Cardiac septum (tissue), 1 donor: ENCODE data around the gene REC114. TPM values are rescaled to one million over a fixed set of nuclear protein-coding genes. Genes with fewer than 3 reads are reported as not detected.
"Not testable (repeated sequence)": the region's sequence is repeated elsewhere in the genome, so short reads cannot be mapped to it uniquely, and the experiment has no call there.

Experiments used
- DNase-seq: peaks from one replicate; pipeline ENCODE4 v3.0.0-alpha.2; 2020; ENCODE audit warnings: low spot score
- intact Hi-C: fragments of 100-400 bp; cut with DNase I; formaldehyde crosslinking; loops from one replicate; pipeline ENCODE4 v1.14.0; 2022
- total RNA-seq: library from RNA; stranded (reverse); fragmentation: NEBNext Ultra II Directional; extraction: Animal tissue kit (Norgen Biotek cat#: 25700); gene quantifications from one replicate; pipeline ENCODE4 v1.2.1, GENCODE V29; 2021
- donor health status: DM: no; HTN: no; CAD: no.

The REC114 gene
- total RNA-seq, 1 donor from 2014 or later, result not detected

- intact Hi-C loops, result no loop called here
- no peak for DNase-seq
Observed at GRCh38 chr15:73568564-73569280, 125.8 kb downstream of the REC114 start.

- intact Hi-C loops, result no loop called here
- no peak for DNase-seq
Observed at GRCh38 chr15:73569361-73569760, 126.4 kb downstream of the REC114 start.

- intact Hi-C loops, result no loop called here
- no peak for DNase-seq
Observed at GRCh38 chr15:73570355-73571032, 127.5 kb downstream of the REC114 start.

GRCh38 chr15:73571346-73571745 is 128.4 kb downstream of the REC114 start:
- no peak for DNase-seq
- intact Hi-C loops, result no loop called here

DNA sequence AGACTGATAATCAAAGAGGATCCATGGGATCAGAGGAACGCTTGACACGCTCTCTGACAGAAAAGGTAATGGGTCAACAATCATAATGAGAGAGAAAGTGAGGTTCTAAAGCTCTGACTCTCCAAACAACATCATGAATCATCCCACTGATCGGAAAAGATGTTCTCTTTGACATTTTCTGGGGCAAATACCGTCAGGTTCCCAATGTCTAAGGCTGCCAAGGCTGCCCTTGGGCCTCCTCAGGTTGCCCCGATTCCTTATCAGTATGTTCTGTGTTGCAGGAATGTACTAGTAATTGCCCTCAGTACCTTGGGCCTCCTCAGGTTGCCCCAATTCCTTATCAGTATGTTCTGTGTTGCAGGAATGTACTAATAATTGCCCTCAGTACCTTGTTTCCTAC is 129.3 kb downstream of the REC114 start:
- intact Hi-C loops, result no loop called here
- no peak for DNase-seq

- no peak for DNase-seq
- intact Hi-C loops, result no loop called here
Observed at GRCh38 chr15:73573037-73573436, 130.1 kb downstream of the REC114 start.

- no peak for DNase-seq
- intact Hi-C loops, result no loop called here
Observed at GRCh38 chr15:73573572-73573971, 130.6 kb downstream of the REC114 start.

DNA sequence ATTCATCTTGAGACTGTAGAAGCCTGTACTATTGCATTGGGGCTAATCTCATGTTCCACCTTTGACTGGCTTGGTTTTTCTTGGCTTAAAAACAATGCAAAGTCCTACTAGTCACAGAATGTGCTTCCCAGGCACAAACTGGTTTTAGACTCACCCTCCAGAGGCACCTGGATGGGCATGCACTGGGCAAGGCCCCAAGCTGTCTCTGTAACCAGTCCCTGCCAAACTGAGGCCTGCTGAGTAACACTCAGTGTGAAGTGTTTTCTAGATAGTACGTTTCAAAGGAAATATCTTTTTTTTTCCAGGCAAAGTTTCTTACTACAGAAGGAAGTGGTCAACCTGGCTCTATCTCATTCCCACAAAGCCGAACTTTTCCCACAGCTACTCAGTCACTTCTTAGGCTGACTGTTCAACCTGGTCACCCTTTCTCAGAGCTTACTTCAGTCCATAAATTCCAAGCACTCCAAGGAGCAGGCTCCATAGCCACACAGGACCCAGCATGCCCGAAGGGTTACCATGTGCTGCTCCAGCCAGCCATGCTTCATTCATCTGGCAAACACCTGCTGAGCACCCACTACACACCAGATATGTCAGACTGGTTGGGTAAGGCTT is 132.8 kb downstream of the REC114 start:
- intact Hi-C loops, result no loop called here
- DNase-seq, result peak; percentile 79

DNA sequence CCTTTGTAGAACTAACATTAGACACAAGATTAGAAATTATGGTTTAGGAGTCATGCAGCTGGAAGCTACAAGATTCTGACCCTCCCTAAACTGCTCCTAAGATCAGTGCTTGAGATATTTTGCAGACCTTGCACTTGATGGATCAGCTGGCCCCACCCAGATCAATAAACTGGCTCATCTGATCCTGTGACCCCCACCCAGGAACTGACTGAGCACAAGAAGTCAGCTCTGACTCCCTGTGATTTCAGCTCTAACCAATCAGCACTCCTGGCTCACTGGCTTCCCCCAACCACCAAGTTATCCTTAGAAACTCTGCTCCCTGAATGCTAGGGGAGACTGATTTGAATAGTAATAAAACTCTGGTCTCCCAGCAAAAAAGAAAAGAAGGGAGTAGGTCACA is 134.6 kb downstream of the REC114 start:
- intact Hi-C loops, DNase-seq: not testable (repeated sequence)

- intact Hi-C loops, result no loop called here
- no peak for DNase-seq
Observed at GRCh38 chr15:73578026-73578425, 135.1 kb downstream of the REC114 start.

DNA sequence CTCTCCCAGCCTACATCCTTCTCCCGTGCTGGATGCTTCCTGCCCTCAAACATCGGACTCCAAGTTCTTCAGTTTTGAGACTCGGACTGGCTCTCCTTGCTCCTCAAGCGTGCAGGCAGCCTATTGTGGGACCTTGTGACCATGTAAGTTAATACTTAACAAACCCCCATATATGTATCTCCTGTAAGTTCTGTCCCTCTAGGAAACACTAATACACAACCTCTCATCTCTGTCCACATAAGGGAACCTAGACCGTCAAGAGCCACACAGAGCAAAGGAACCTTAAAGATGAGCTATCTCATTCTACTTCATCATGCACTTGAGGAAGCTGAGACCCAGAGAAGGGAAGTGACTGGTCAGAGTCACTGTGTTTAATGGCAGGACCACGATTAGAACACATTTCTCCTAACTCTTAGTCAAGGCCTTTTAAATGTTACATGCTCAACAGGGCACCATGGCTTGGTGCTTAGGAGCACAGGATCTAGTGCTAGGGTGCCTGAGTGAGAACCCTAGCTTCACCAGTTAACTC is 140.0 kb downstream of the REC114 start:
- intact Hi-C loops, result no loop called here
- DNase-seq, result no peak

- intact Hi-C loops, result no loop called here
- no peak for DNase-seq
Observed at GRCh38 chr15:73583544-73583943, 140.6 kb downstream of the REC114 start.

- no peak for DNase-seq
- intact Hi-C loops, result no loop called here
Observed at GRCh38 chr15:73584699-73585420, 141.9 kb downstream of the REC114 start.

GRCh38 chr15:73585871-73586654 is 143.1 kb downstream of the REC114 start:
- no peak for DNase-seq
- intact Hi-C loops, result no loop called here

GRCh38 chr15:73589766-73590165 is 146.8 kb downstream of the REC114 start:
- DNase-seq, result no peak
- intact Hi-C loops, result no loop called here

- no peak for DNase-seq
- intact Hi-C loops, result no loop called here
Observed at GRCh38 chr15:73590263-73590662, 147.3 kb downstream of the REC114 start.

- no peak for DNase-seq
- intact Hi-C loops, result no loop called here
Observed at GRCh38 chr15:73593304-73594074, 150.5 kb downstream of the REC114 start.

DNA sequence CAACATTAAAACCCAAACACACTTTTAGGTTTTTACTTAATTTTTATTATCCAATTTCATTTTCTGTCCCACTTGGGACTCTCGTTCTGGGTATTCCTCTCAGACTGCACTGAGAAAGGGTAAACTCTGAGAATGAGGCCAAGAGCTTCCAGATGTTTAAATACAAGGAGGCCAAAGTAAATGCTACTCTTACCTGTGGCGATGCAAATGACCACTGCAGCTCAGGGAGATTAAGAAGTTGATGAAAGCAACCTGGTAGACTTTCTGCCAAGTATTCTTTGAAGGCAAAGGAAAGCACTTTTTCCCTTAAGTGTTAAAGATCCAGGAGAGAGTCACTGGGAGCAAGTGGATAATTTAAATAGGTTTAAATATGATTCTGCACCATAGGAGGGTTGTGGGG is 151.1 kb downstream of the REC114 start:
- intact Hi-C loops, result no loop called here
- DNase-seq, result no peak
